NCI-H146 (cell line): Measurements from ENCODE around the gene GNAS-AS1.

Experiments used
- DNase-seq: peaks from one replicate; lab custom pipeline; 2025; lab: John Stamatoyannopoulos, UW

Gene GNAS-AS1

GRCh38 chr20:58778760-58779159 is 71.9 kb downstream of the GNAS-AS1 start:
- no peak for DNase-seq

- DNase-seq = no peak
Measured at GRCh38 chr20:58777657-58778056, 73.0 kb downstream of the GNAS-AS1 start.

- no peak for DNase-seq
Measured at GRCh38 chr20:58776109-58776508, 74.6 kb downstream of the GNAS-AS1 start.

GRCh38 chr20:58775371-58775770 is 75.3 kb downstream of the GNAS-AS1 start:
- DNase-seq = no peak

- no peak for DNase-seq
Measured at GRCh38 chr20:58774667-58775263, 75.9 kb downstream of the GNAS-AS1 start.

GRCh38 chr20:58774214-58774613 is 76.5 kb downstream of the GNAS-AS1 start:
- DNase-seq = no peak

- no peak for DNase-seq
Measured at GRCh38 chr20:58772786-58773185, 77.9 kb downstream of the GNAS-AS1 start.
